H9 (cell line): Measurements from ENCODE around the gene JAML. TPM values are rescaled to one million over a fixed set of nuclear protein-coding genes. Genes with fewer than 3 reads are reported as not detected.

Experiments
- DNase-seq: peaks from one replicate; pipeline ENCODE4 v3.0.0-alpha.2; 2017
- H2AFZ ChIP-seq: one replicate; pipeline ENCODE4 v1.6.1; 2013; ENCODE audit warnings: mild to moderate bottlenecking, low read length, control low read depth, moderate library complexity
- H2AK5ac ChIP-seq: 2 replicates; pipeline ENCODE4 v1.6.1; 2013; ENCODE audit warnings: low read length, control low read depth, mixed read lengths; ENCODE audit not compliant: insufficient read length
- H2BK120ac ChIP-seq: one replicate; pipeline ENCODE4 v1.6.1; 2013; ENCODE audit warnings: low read depth, mild to moderate bottlenecking, low read length, control low read depth, inconsistent platforms; ENCODE audit not compliant: poor library complexity, severe bottlenecking
- H2BK12ac ChIP-seq: 2 replicates; pipeline ENCODE4 v1.6.1; 2013; ENCODE audit warnings: low read length, control low read depth, mixed read lengths, low read depth; ENCODE audit not compliant: insufficient read length
- H2BK15ac ChIP-seq: 2 replicates; pipeline ENCODE4 v1.6.1; 2013; ENCODE audit warnings: low read depth, low read length, control low read depth
- H2BK20ac ChIP-seq: one replicate; pipeline ENCODE4 v1.6.1; 2013; ENCODE audit warnings: low read depth, mild to moderate bottlenecking, low read length, control low read depth, inconsistent platforms; ENCODE audit not compliant: poor library complexity, severe bottlenecking
- H2BK5ac ChIP-seq: 2 replicates; pipeline ENCODE4 v1.6.1; 2013; ENCODE audit warnings: low read length, control low read depth, mixed read lengths; ENCODE audit not compliant: insufficient read length
- H3K14ac ChIP-seq: 2 replicates; pipeline ENCODE4 v1.6.1; 2013; ENCODE audit warnings: low read length, control low read depth; ENCODE audit not compliant: insufficient read depth
- H3K18ac ChIP-seq: 2 replicates; pipeline ENCODE4 v1.6.1; 2013; ENCODE audit warnings: low read depth, mild to moderate bottlenecking, mixed read lengths, low read length, control low read depth; ENCODE audit not compliant: insufficient read length
- H3K23ac ChIP-seq: 2 replicates; pipeline ENCODE4 v1.6.1; 2013; ENCODE audit warnings: low read length, control low read depth, mixed read lengths, low read depth; ENCODE audit not compliant: insufficient read length
- H3K23me2 ChIP-seq: 2 replicates; pipeline ENCODE4 v1.6.1; 2013; ENCODE audit warnings: low read depth, mild to moderate bottlenecking, mixed read lengths, low read length, control low read depth; ENCODE audit not compliant: insufficient read length, poor library complexity, severe bottlenecking
- H3K27ac ChIP-seq: 2 replicates; pipeline ENCODE4 v1.5.1; 2013; ENCODE audit warnings: low read length, control low read depth, mixed read lengths, low read depth; ENCODE audit not compliant: insufficient read length
- H3K27me3 ChIP-seq: 2 replicates; pipeline ENCODE4 v1.6.1; 2013; ENCODE audit warnings: low read length, control low read depth, inconsistent platforms; ENCODE audit not compliant: insufficient read depth
- H3K4ac ChIP-seq: 2 replicates; pipeline ENCODE4 v1.6.1; 2013; ENCODE audit warnings: low read depth, mild to moderate bottlenecking, control low read depth, inconsistent platforms, low read length, moderate library complexity
- H3K4me1 ChIP-seq: 2 replicates; pipeline ENCODE4 v1.6.1; 2013; ENCODE audit warnings: low read length, control low read depth, inconsistent platforms; ENCODE audit not compliant: insufficient read depth
- H3K4me2 ChIP-seq: 2 replicates; pipeline ENCODE4 v1.6.1; 2013; ENCODE audit warnings: low read length, control low read depth, mixed read lengths; ENCODE audit not compliant: insufficient read length, insufficient read depth
- H3K56ac ChIP-seq: 2 replicates; pipeline ENCODE4 v1.6.1; 2013; ENCODE audit warnings: low read depth, mild to moderate bottlenecking, mixed read lengths, low read length, control low read depth; ENCODE audit not compliant: insufficient read length
- H3K79me1 ChIP-seq: 2 replicates; pipeline ENCODE4 v1.6.1; 2013; ENCODE audit warnings: low read depth, mild to moderate bottlenecking, moderate library complexity, low read length, control low read depth, inconsistent platforms; ENCODE audit not compliant: insufficient read depth, poor library complexity, severe bottlenecking
- H3K79me2 ChIP-seq: 2 replicates; pipeline ENCODE4 v1.6.1; 2013; ENCODE audit warnings: low read length, control low read depth, inconsistent platforms; ENCODE audit not compliant: insufficient read depth
- H3K9ac ChIP-seq: 2 replicates; pipeline ENCODE4 v1.6.1; 2013; ENCODE audit warnings: low read length, control low read depth, mixed read lengths; ENCODE audit not compliant: insufficient read length; ENCODE audit errors: extremely low read depth
- H3K9me3 ChIP-seq: one replicate; pipeline ENCODE4 v1.6.1; 2013; ENCODE audit warnings: low read depth, low read length, inconsistent platforms; ENCODE audit not compliant: control insufficient read depth
- H3T11ph ChIP-seq: one replicate; pipeline ENCODE4 v1.6.1; 2013; ENCODE audit warnings: mild to moderate bottlenecking, low read length, control low read depth, inconsistent platforms
- H4K20me1 ChIP-seq: one replicate; pipeline ENCODE4 v1.6.1; 2013; ENCODE audit not compliant: control insufficient read depth, insufficient read length, insufficient read depth
- H4K5ac ChIP-seq: 2 replicates; pipeline ENCODE4 v1.6.1; 2013; ENCODE audit warnings: low read depth, mild to moderate bottlenecking, mixed read lengths, low read length, control low read depth; ENCODE audit not compliant: insufficient read length
- H4K8ac ChIP-seq: replicated peaks from 2 replicates; pipeline ENCODE4 v1.6.1; 2013; ENCODE audit warnings: low read length, control low read depth, mixed read lengths, low read depth; ENCODE audit not compliant: insufficient read length
- H4K91ac ChIP-seq: 2 replicates; pipeline ENCODE4 v1.6.1; 2013; ENCODE audit warnings: low read depth, mild to moderate bottlenecking, moderate library complexity, mixed read lengths, low read length, control low read depth; ENCODE audit not compliant: insufficient read length
- H3K27ac Mint-ChIP-seq, 3 experiments: 2 replicates in 2 of 3; 3 replicates in 1 of 3; pipeline ENCODE4 v1.8.0; 2020 to 2021; ENCODE audit warnings: mixed read lengths in 3 of 3, mild to moderate bottlenecking in 1 of 3, moderate library complexity in 1 of 3
- H3K27me3 Mint-ChIP-seq: 2 replicates; pipeline ENCODE4 v1.8.0; 2021; ENCODE audit warnings: low read depth, mild to moderate bottlenecking, moderate library complexity, mixed read lengths
- H3K36me3 Mint-ChIP-seq, 3 experiments: 2 replicates in 2 of 3; 3 replicates in 1 of 3; pipeline ENCODE4 v1.8.0; 2020 to 2021; ENCODE audit warnings: low read depth in 3 of 3, mixed read lengths in 3 of 3; ENCODE audit not compliant: insufficient read depth in 1 of 3
- H3K4me1 Mint-ChIP-seq, 2 experiments: 2 replicates each; pipeline ENCODE4 v1.8.0; 2020; ENCODE audit warnings: mixed read lengths in 2 of 2
- H3K4me3 Mint-ChIP-seq, 2 experiments: 2 replicates in 1 of 2; 3 replicates in 1 of 2; pipeline ENCODE4 v1.8.0; 2020 to 2021; ENCODE audit warnings: mild to moderate bottlenecking in 2 of 2, mixed read lengths in 2 of 2, moderate library complexity in 1 of 2
- H3K9me3 Mint-ChIP-seq, 2 experiments: 2 replicates in 1 of 2; 3 replicates in 1 of 2; pipeline ENCODE4 v1.8.0; 2020; ENCODE audit warnings: mild to moderate bottlenecking in 2 of 2, mixed read lengths in 2 of 2, moderate library complexity in 1 of 2
- CTCF ChIP-seq: fragments of 200-600 bp; sonication (generic); conservative IDR thresholded peaks from 3 replicates; pipeline ENCODE4 v1.8.0; 2021; ENCODE audit warnings: antibody characterized with exemption, mild to moderate bottlenecking
- WGBS: extraction: QIAGEN DNeasy Blood & Tissue Kit; methylation state at CpG from one replicate; pipeline ENCODE4 v1.1.7; 2013; ENCODE audit warnings: missing lambda C conversion rate, low lambda C conversion rate, mixed read lengths; ENCODE audit not compliant: insufficient read length; ENCODE audit errors: extremely low coverage; 5-methylcytosine and 5-hydroxymethylcytosine counted together
- total RNA-seq: library from RNA; stranded (reverse); gene quantifications from 2 replicates; pipeline ENCODE4 v1.2.1, GENCODE V29; 2021

Gene JAML
- total RNA-seq, 1 experiment from 2014 or later: 0.48 TPM

GRCh38 chr11:118245936-118246562 lies 21.2 kb upstream of the JAML start:
- Histone ChIP-seq H3K14ac (no peak overlapping the region), H2AFZ (no peak overlapping the region), H2BK5ac (no peak overlapping the region), H3K23ac (no peak overlapping the region), H3K23me2 (no peaks in the 10 kb centered on the region), H3K4me1 (peaks cover 6% of the 10 kb centered on the region; the same call in 1 of the 2 replicates), H2BK15ac (no peak overlapping the region), H4K20me1 (no peaks in the 10 kb centered on the region), H3K18ac (no peak overlapping the region), H2BK120ac (no peak overlapping the region), H2AK5ac (no peak overlapping the region), H2BK20ac (no peak overlapping the region), H3T11ph (no peak overlapping the region), H3K9me3 (no peaks in the 10 kb centered on the region), H3K4me2 (no peak overlapping the region), H4K8ac (no peak overlapping the region), H3K79me1 (no peaks in the 10 kb centered on the region), H3K56ac (no peak overlapping the region), H4K5ac (no peak overlapping the region), H3K27me3 (no peaks in the 10 kb centered on the region), H3K79me2 (no peaks in the 10 kb centered on the region), H3K27ac (no peak overlapping the region), H3K4ac (no peak overlapping the region), H4K91ac (no peak overlapping the region), H2BK12ac (no peak overlapping the region), H3K9ac (no peak overlapping the region)
- no peak overlapping the region for H3K4me3 Mint-ChIP-seq
- no peaks in the 10 kb centered on the region; a peak in 1 of 5 replicates for H3K9me3 Mint-ChIP-seq
- TF ChIP-seq CTCF: no peak
- WGBS: no CpG with 5 or more reads among the region's 3 CpGs
- DNase-seq: no peak
- peaks cover 73% of the 10 kb centered on the region for H3K27me3 Mint-ChIP-seq
- peaks cover 5 to 16% of the 10 kb centered on the region in 2 experiments for H3K4me1 Mint-ChIP-seq
- no peaks in the 10 kb centered on the region for H3K36me3 Mint-ChIP-seq
- no peak overlapping the region for H3K27ac Mint-ChIP-seq
